GM12878 (cell line): ENCODE measurements around the gene DNAJA2. TPM values are rescaled to one million over a fixed set of nuclear protein-coding genes. Genes with fewer than 3 reads are reported as not detected.

ENCODE experiments used
- CREB1 ChIP-seq: IDR thresholded peaks from 2 replicates; pipeline ENCODE4 v1.6.1; 2012; ENCODE audit warnings: low read depth, mild to moderate bottlenecking, inconsistent platforms
- ETV6 ChIP-seq, 2 experiments: fragments of 450-650 bp in 1 of 2; IDR thresholded peaks in 1 of 2; conservative IDR thresholded peaks in 1 of 2; 2 replicates each; pipeline ENCODE4 v1.6.1; 2014; ENCODE audit warnings: antibody characterized with exemption in 1 of 2, borderline replicate concordance in 1 of 2, low read depth in 1 of 2, mild to moderate bottlenecking in 1 of 2, moderate library complexity in 1 of 2
- FOXM1 ChIP-seq: IDR thresholded peaks from 2 replicates; pipeline ENCODE4 v1.6.1; 2012; ENCODE audit warnings: low read depth, mild to moderate bottlenecking, inconsistent platforms, low read length, moderate library complexity
- IKZF2 ChIP-seq, 2 experiments: fragments of 450-650 bp; IDR thresholded peaks; 2 replicates each; pipeline ENCODE4 v1.6.1; 2017; ENCODE audit warnings: mild to moderate bottlenecking in 2 of 2, moderate library complexity in 2 of 2
- IRF4 ChIP-seq: IDR thresholded peaks from 2 replicates; pipeline ENCODE4 v1.6.1; 2011; ENCODE audit warnings: low read depth, low read length
- MEF2A ChIP-seq: IDR thresholded peaks from 2 replicates; pipeline ENCODE4 v1.6.1; 2011; ENCODE audit warnings: low read depth, mild to moderate bottlenecking, low read length, moderate library complexity; ENCODE audit not compliant: insufficient read depth
- MEF2B ChIP-seq: fragments of 450-650 bp; IDR thresholded peaks from 2 replicates; pipeline ENCODE4 v1.6.1; 2018; ENCODE audit warnings: mild to moderate bottlenecking, moderate library complexity; ENCODE audit not compliant: partially characterized antibody, poor library complexity, severe bottlenecking
- MTA2 ChIP-seq: fragments of 450-650 bp; IDR thresholded peaks from 2 replicates; pipeline ENCODE4 v1.6.1; 2016; ENCODE audit warnings: low read depth, mild to moderate bottlenecking, moderate library complexity
- NFIC ChIP-seq: IDR thresholded peaks from 2 replicates; pipeline ENCODE4 v1.6.1; 2012; ENCODE audit warnings: low read depth, mild to moderate bottlenecking, inconsistent platforms, low read length, moderate library complexity
- PAX5 ChIP-seq: IDR thresholded peaks from 2 replicates; pipeline ENCODE4 v1.6.1; 2011; ENCODE audit warnings: low read depth, low read length, borderline replicate concordance
- RUNX3 ChIP-seq: IDR thresholded peaks from 2 replicates; pipeline ENCODE4 v1.6.1; 2012; ENCODE audit warnings: low read length, inconsistent platforms
- TCF7 ChIP-seq: IDR thresholded peaks from 2 replicates; pipeline ENCODE4 v1.6.1; 2014; ENCODE audit warnings: antibody characterized with exemption, borderline replicate concordance
- YBX1 ChIP-seq: fragments of 450-650 bp; IDR thresholded peaks from 2 replicates; pipeline ENCODE4 v1.6.1; 2016; ENCODE audit warnings: antibody characterized with exemption
- ZNF24 ChIP-seq: fragments of 450-650 bp; IDR thresholded peaks from 2 replicates; pipeline ENCODE4 v1.6.1; 2017; ENCODE audit warnings: antibody characterized with exemption, mild to moderate bottlenecking
- ZNF384 ChIP-seq: IDR thresholded peaks from 2 replicates; pipeline ENCODE4 v1.6.1; 2012; ENCODE audit warnings: low read depth, mild to moderate bottlenecking, low read length, improper control_type of control experiment, borderline replicate concordance
- polyA plus RNA-seq, 11 experiments: library from polyadenylated mRNA; depleted of rRNA in 4 of 11; unstranded in 6 of 11; stranded (reverse) in 5 of 11; fragments of >200 nt; fragmentation: Nextera tagmentation in 4 of 11; fragmentation: Illumina TruSeq in 1 of 11; extraction: Ambion mirVana in 4 of 11; extraction: Trizol in 1 of 11; gene quantifications; 1 replicate in 1 of 11; 2 replicates in 10 of 11; pipeline versions ENCODE4 v1.2.1 to v1.2.3, GENCODE V29; 2011 to 2016; ENCODE audit warnings: inconsistent platforms in 2 of 11, missing spikeins in 2 of 11, low read depth in 1 of 11
- total RNA-seq, 4 experiments: library from RNA; depleted of rRNA in 3 of 4; stranded (reverse); fragments of >200 nt in 3 of 4; fragmentation: Illumina TruSeq in 1 of 4; extraction: Trizol in 1 of 4; gene quantifications; 2 replicates each; pipeline versions ENCODE4 v1.2.1 to v1.2.3, GENCODE V29; 2013 to 2021
- TF ChIP-seq, protein P1 (sequence below): IDR thresholded peaks from 2 replicates; pipeline ENCODE4 v1.6.1; 2012; ENCODE audit warnings: low read length, inconsistent platforms

DNAJA2 gene
- total and polyA plus RNA-seq, 10 of the 15 experiments (the other 5 are each of a cell fraction or from before 2014, with no cell fraction given): 26.2 to 96.4 (median 58.1) TPM

DNA sequence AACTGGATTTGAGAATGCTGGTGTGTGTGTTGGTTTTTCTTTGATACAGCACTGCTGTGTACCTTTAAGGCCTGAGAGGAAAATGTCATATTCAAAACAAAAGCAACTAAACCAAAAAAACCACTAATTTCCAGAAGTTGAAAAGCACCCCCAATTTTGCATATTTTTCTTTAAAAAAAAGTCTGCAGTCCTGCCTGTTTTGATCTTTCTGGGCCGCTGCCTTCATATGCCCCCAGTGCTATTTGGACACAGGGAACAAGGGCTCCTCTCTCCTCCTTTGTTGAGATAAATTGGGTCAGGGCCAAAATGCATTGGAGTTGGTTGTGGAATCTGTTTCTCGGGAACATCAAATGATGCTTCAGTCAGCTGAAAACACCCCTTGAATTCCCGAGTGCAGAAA lies 62.4 kb downstream of the DNAJA2 start (continued):
- TF ChIP-seq CREB1: peak; percentile 13; the same call in 1 of the 2 replicates
- TF ChIP-seq IRF4: peak; percentile 81
- TF ChIP-seq RUNX3: peak; percentile 98
- TF ChIP-seq FOXM1: no peak
- 0 out of 2 replicates have a peak, but pooled peaks have one; percentile 31 for TF ChIP-seq TCF7
- peak; percentile 82 for TF ChIP-seq NFIC
- no peak for TF ChIP-seq MEF2B
- 0 out of 2 replicates have a peak, but pooled peaks have one; percentile 46 for TF ChIP-seq MEF2A
- TF ChIP-seq ZNF384: peak; percentile 88
- no peak for TF ChIP-seq ZNF24
- peak; percentile 38; the same call in 1 of the 2 replicates for TF ChIP-seq MTA2
- TF ChIP-seq, protein P1, sequence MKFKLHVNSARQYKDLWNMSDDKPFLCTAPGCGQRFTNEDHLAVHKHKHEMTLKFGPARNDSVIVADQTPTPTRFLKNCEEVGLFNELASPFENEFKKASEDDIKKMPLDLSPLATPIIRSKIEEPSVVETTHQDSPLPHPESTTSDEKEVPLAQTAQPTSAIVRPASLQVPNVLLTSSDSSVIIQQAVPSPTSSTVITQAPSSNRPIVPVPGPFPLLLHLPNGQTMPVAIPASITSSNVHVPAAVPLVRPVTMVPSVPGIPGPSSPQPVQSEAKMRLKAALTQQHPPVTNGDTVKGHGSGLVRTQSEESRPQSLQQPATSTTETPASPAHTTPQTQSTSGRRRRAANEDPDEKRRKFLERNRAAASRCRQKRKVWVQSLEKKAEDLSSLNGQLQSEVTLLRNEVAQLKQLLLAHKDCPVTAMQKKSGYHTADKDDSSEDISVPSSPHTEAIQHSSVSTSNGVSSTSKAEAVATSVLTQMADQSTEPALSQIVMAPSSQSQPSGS: peak; percentile 48; the same call in 1 of the 2 replicates
- 0 out of 4 replicates have a peak, but pooled peaks of 1 of the 2 experiments have one; percentile 32 for TF ChIP-seq IKZF2 (IDR thresholded peaks at IDR 0.05)
- TF ChIP-seq ETV6 (conservative IDR thresholded peaks at IDR 0.05 in 1 of 2, IDR thresholded peaks at IDR 0.05 in 1 of 2; ENCODE audit: borderline replicate concordance in 1 of 2, low read depth in 1 of 2): peak in 1 of 2 experiments; percentile 19; a peak in 1 of 4 replicates
- TF ChIP-seq YBX1: no peak
- peak; percentile 54; the same call in 1 of the 2 replicates for TF ChIP-seq PAX5
